NCI-H748 treated with DMSO at 0.1 percent for 48 hours (cell line): Measurements from ENCODE around the gene MYADML2.
"Not testable (repeated sequence)": the region's sequence is repeated elsewhere in the genome, so short reads cannot be mapped to it uniquely, and the experiment has no call there.

ENCODE experiments used
- DNase-seq: peaks from one replicate; lab custom pipeline; 2025; lab: John Stamatoyannopoulos, UW

Gene MYADML2

GRCh38 chr17:81947189-81947588 is at the start of gene MYADML2:
TSS of gene MYADML2 (minus strand) at chr17:81947233. CDS start at chr17:81941741, 5,492 bp downstream.
- DNase-seq = no peak

GRCh38 chr17:81996232-81996756 is 49.3 kb upstream of the MYADML2 start:
- no peak for DNase-seq

- DNase-seq = no peak
Measured at GRCh38 chr17:81995463-81996231, 48.6 kb upstream of the MYADML2 start.

GRCh38 chr17:81994593-81995462 is 47.8 kb upstream of the MYADML2 start:
- peak; percentile 5 for DNase-seq

- DNase-seq = no peak
Measured at GRCh38 chr17:81993729-81994592, 46.9 kb upstream of the MYADML2 start.

- DNase-seq = no peak
Measured at GRCh38 chr17:81992306-81993102, 45.5 kb upstream of the MYADML2 start.

- DNase-seq = no peak
Measured at GRCh38 chr17:81991684-81992305, 44.8 kb upstream of the MYADML2 start.

- no peak for DNase-seq
Measured at GRCh38 chr17:81990836-81991683, 44.0 kb upstream of the MYADML2 start.

GRCh38 chr17:81987161-81987770 is 40.2 kb upstream of the MYADML2 start:
- DNase-seq = no peak

- DNase-seq = no peak
Measured at GRCh38 chr17:81986606-81987005, 39.6 kb upstream of the MYADML2 start.

- no peak for DNase-seq
Measured at GRCh38 chr17:81984773-81985410, 37.9 kb upstream of the MYADML2 start.

- DNase-seq = no peak
Measured at GRCh38 chr17:81983639-81984373, 36.8 kb upstream of the MYADML2 start.

- DNase-seq = no peak
Measured at GRCh38 chr17:81983011-81983638, 36.1 kb upstream of the MYADML2 start.

- not testable (repeated sequence) for DNase-seq
Measured at GRCh38 chr17:81981511-81981910, 34.5 kb upstream of the MYADML2 start.

- DNase-seq = no peak
Measured at GRCh38 chr17:81980707-81981343, 33.8 kb upstream of the MYADML2 start.

- no peak for DNase-seq
Measured at GRCh38 chr17:81980122-81980521, 33.1 kb upstream of the MYADML2 start.
